ENCODE results near the gene HSPB9.

HSPB9 gene, protein sequence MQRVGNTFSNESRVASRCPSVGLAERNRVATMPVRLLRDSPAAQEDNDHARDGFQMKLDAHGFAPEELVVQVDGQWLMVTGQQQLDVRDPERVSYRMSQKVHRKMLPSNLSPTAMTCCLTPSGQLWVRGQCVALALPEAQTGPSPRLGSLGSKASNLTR

GRCh38 chr17:42122371-42123303 lies at the start of gene HSPB9:
HSPB9 (plus strand) TSS chr17:42122804; CDS start chr17:42122851, 47 bp downstream.
- H3K36me3 ChIP-seq (ENCODE audit: control insufficient read depth, insufficient read depth, low read length, severe bottlenecking) = peaks cover 33% of the 10 kb centered on the region
- DNase-seq (ENCODE audit: low read depth) = no peak
- H3K9ac ChIP-seq (ENCODE audit: low read length) = peak within 1 kb of the TSS; percentile 46
- H3K4me1 ChIP-seq (ENCODE audit: control insufficient read depth, insufficient read depth, low read length) = peaks cover 10% of the 10 kb centered on the region
- H3K9me3 ChIP-seq (ENCODE audit: control insufficient read depth, low read length) = no peaks in the 10 kb centered on the region
- H3K4me3 ChIP-seq (ENCODE audit: low read length) = no peak within 1 kb of the TSS
- no peaks in the 10 kb centered on the region for H3K27me3 ChIP-seq (replicated peaks; ENCODE audit: control insufficient read depth, insufficient read depth, low read length)

DNA sequence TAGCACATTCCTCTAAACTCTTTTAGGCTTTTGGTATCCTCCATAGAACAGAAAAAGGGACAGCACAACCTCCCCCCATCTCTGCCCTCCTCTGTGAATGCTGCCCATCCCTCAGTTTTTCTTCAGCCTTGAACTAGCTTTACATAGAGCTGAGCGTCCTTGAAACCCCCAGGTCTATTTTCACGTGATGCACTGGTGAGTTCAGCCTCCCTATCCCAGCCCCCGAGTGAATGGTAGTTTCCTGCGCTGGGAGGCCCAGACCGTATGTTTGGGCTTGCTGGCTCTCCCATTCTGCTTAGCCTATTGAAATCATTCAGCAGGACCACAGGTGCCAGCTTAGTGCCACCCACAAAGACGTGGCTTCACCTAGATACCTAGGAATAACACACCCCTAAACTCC lies 46.8 kb upstream of the HSPB9 start:
- DNase-seq (ENCODE audit: low read depth) = no peak
- Histone ChIP-seq H3K9me3 (ENCODE audit: control insufficient read depth, low read length) (no peaks in the 10 kb centered on the region), H3K36me3 (ENCODE audit: control insufficient read depth, insufficient read depth, low read length, severe bottlenecking) (no peaks in the 10 kb centered on the region), H3K4me3 (ENCODE audit: low read length) (no peak overlapping the region), H3K27me3 (replicated peaks; ENCODE audit: control insufficient read depth, insufficient read depth, low read length) (peaks cover 63% of the 10 kb centered on the region), H3K9ac (ENCODE audit: low read length) (no peak overlapping the region), H3K4me1 (ENCODE audit: control insufficient read depth, insufficient read depth, low read length) (no peaks in the 10 kb centered on the region)

- Histone ChIP-seq H3K4me1 (ENCODE audit: control insufficient read depth, insufficient read depth, low read length) (no peaks in the 10 kb centered on the region), H3K27me3 (replicated peaks; ENCODE audit: control insufficient read depth, insufficient read depth, low read length) (peaks cover 56% of the 10 kb centered on the region), H3K9me3 (ENCODE audit: control insufficient read depth, low read length) (no peaks in the 10 kb centered on the region), H3K36me3 (ENCODE audit: control insufficient read depth, insufficient read depth, low read length, severe bottlenecking) (no peaks in the 10 kb centered on the region), H3K9ac (ENCODE audit: low read length) (no peak overlapping the region), H3K4me3 (ENCODE audit: low read length) (no peak overlapping the region)
- no peak for DNase-seq (ENCODE audit: low read depth)
These were observed 45.6 kb upstream of the HSPB9 start for GRCh38 chr17:42076797-42077559.

- no peak for DNase-seq (ENCODE audit: low read depth)
- Histone ChIP-seq H3K4me3 (ENCODE audit: low read length) (no peak overlapping the region), H3K27me3 (replicated peaks; ENCODE audit: control insufficient read depth, insufficient read depth, low read length) (peaks cover 52% of the 10 kb centered on the region)
These were observed 44.8 kb upstream of the HSPB9 start for GRCh38 chr17:42077755-42078154.

DNA sequence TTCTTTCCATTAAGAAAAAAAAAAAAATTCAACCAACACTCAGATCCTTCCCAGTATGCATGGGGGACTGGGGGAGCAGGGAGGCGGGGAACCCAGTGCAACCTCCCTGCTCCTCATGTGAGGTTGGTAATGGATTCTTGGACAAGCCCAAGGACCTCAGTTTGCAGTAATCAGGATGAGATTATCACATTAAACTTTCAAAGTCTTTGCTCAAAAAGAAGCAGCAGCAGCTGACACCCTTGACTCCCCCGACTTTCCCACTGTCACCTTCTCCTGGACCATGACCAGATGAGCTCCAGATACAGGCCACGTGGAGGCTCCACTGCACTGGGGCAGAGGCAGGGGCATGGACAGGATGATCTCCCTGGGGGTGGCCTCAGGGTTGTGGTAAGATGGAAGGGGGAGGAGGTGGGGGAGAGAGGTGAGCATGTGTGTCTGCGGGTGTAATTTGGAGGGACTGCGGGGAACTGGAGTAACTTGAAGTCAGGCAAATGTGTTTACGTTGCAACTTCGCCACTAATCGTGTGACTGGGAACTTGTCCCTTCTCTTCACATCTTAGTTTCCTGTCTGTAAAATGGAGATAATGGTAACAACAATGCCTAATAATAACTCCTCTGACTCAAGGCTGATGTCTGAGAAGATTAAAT lies 44.1 kb upstream of the HSPB9 start:
- Histone ChIP-seq H3K27me3 (replicated peaks; ENCODE audit: control insufficient read depth, insufficient read depth, low read length) (peaks cover 45% of the 10 kb centered on the region), H3K9ac (ENCODE audit: low read length) (no peak overlapping the region), H3K36me3 (ENCODE audit: control insufficient read depth, insufficient read depth, low read length, severe bottlenecking) (no peaks in the 10 kb centered on the region), H3K9me3 (ENCODE audit: control insufficient read depth, low read length) (no peaks in the 10 kb centered on the region), H3K4me1 (ENCODE audit: control insufficient read depth, insufficient read depth, low read length) (no peaks in the 10 kb centered on the region), H3K4me3 (ENCODE audit: low read length) (no peak overlapping the region)
- DNase-seq (ENCODE audit: low read depth) = no peak

More at GRCh38 chr17:42077755-42078154, 44.8 kb upstream of the HSPB9 start:
- Histone ChIP-seq H3K36me3 (ENCODE audit: control insufficient read depth, insufficient read depth, low read length, severe bottlenecking) (no peaks in the 10 kb centered on the region), H3K9ac (ENCODE audit: low read length) (no peak overlapping the region), H3K9me3 (ENCODE audit: control insufficient read depth, low read length) (no peaks in the 10 kb centered on the region), H3K4me1 (ENCODE audit: control insufficient read depth, insufficient read depth, low read length) (no peaks in the 10 kb centered on the region)

GRCh38 chr17:42079541-42079940 lies 43.1 kb upstream of the HSPB9 start:
- Histone ChIP-seq H3K9me3 (ENCODE audit: control insufficient read depth, low read length) (no peaks in the 10 kb centered on the region), H3K4me3 (ENCODE audit: low read length) (no peak overlapping the region), H3K27me3 (replicated peaks; ENCODE audit: control insufficient read depth, insufficient read depth, low read length) (peaks cover 38% of the 10 kb centered on the region), H3K9ac (ENCODE audit: low read length) (no peak overlapping the region), H3K36me3 (ENCODE audit: control insufficient read depth, insufficient read depth, low read length, severe bottlenecking) (no peaks in the 10 kb centered on the region), H3K4me1 (ENCODE audit: control insufficient read depth, insufficient read depth, low read length) (no peaks in the 10 kb centered on the region)
- no peak for DNase-seq (ENCODE audit: low read depth)

DNA sequence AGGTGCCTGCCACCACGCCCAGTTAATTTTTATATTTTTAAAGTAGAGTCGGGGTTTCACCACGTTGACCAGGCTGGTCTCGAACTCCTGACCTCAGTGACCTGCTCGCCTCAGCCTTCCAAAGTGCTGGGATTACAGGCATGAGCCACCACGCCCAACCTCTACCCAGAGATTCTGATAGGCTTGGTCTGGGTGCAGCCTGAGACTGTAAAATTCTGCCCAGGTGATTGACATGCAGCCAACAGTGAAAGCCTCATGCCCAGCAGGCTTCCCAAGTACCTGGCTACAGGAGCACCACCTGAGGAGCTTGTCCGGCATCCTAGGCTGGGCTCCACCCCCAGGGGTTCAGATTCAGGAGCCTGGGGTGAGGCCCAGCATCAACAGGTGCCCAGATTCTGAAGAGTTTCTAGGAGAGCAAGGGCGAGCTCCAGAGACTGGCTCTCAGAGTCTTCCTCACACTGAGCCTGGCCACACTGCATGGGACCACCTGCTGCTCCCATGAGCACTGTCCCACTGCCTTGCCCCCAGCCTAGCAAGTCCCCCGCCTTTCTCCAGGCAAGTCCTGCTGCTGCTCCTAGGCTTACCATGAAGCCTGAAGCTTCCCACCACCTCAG lies 41.0 kb upstream of the HSPB9 start:
- no peak for DNase-seq (ENCODE audit: low read depth)
- H3K9ac ChIP-seq (ENCODE audit: low read length) = no peak overlapping the region
- no peaks in the 10 kb centered on the region for H3K9me3 ChIP-seq (ENCODE audit: control insufficient read depth, low read length)
- H3K4me1 ChIP-seq (ENCODE audit: control insufficient read depth, insufficient read depth, low read length) = no peaks in the 10 kb centered on the region
- no peaks in the 10 kb centered on the region for H3K36me3 ChIP-seq (ENCODE audit: control insufficient read depth, insufficient read depth, low read length, severe bottlenecking)
- H3K4me3 ChIP-seq (ENCODE audit: low read length) = no peak overlapping the region
- peaks cover 35% of the 10 kb centered on the region for H3K27me3 ChIP-seq (replicated peaks; ENCODE audit: control insufficient read depth, insufficient read depth, low read length)

- Histone ChIP-seq H3K4me1 (ENCODE audit: control insufficient read depth, insufficient read depth, low read length) (no peaks in the 10 kb centered on the region), H3K4me3 (ENCODE audit: low read length) (no peak overlapping the region), H3K27me3 (replicated peaks; ENCODE audit: control insufficient read depth, insufficient read depth, low read length) (peaks cover 37% of the 10 kb centered on the region), H3K9ac (ENCODE audit: low read length) (no peak overlapping the region), H3K36me3 (ENCODE audit: control insufficient read depth, insufficient read depth, low read length, severe bottlenecking) (no peaks in the 10 kb centered on the region), H3K9me3 (ENCODE audit: control insufficient read depth, low read length) (no peaks in the 10 kb centered on the region)
- DNase-seq (ENCODE audit: low read depth) = no peak
These were observed 35.4 kb upstream of the HSPB9 start for GRCh38 chr17:42087042-42087701.

DNA sequence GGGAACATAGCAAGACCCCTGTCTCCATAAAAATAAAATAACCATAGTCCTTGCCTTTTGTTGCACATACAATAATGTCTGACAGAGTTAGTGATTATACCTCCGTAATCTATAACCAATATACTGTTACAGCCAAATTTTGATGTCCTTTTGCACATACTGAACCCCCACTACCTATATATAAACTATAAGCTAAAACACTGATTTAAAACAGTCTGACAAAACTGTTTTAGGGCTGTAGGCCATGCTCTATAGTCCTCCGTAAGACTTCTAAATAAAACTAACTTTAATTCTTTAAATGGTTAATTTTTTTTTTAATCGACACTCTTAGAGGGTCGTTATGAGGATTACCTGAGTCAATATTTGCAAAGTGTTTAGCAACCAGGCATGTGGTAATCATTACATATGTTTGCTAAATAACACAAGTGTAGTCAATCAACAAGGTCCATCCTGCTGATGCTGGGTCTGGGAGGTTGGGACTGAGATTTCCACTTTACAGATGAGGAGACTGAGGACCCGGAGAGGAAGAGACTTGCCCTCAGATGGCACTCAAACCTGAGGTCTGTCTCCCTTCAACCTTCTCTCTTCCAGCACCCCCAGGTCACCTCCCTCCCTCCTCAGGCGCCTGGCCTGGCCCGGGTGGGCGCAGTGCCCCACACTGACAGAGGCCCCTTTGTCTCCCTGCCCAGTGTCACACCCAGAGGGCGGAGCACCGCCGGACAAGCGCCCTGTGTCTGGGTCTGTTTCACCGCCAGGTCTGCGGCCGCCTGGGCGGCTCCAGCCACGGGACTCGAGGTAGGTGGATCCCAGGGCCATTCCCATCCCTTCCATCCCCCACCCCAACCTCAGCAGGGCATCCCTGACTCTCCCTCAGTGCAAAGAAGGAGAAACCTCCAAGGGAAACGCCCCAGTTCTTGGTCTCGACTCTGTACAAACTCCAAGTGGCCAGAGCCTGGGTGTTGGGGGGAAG lies 34.6 kb upstream of the HSPB9 start:
- no peaks in the 10 kb centered on the region for H3K4me1 ChIP-seq (ENCODE audit: control insufficient read depth, insufficient read depth, low read length)
- no peaks in the 10 kb centered on the region for H3K36me3 ChIP-seq (ENCODE audit: control insufficient read depth, insufficient read depth, low read length, severe bottlenecking)
- H3K27me3 ChIP-seq (replicated peaks; ENCODE audit: control insufficient read depth, insufficient read depth, low read length) = peaks cover 37% of the 10 kb centered on the region
- DNase-seq (ENCODE audit: low read depth) = no peak
- no peak overlapping the region for H3K4me3 ChIP-seq (ENCODE audit: low read length)
- H3K9ac ChIP-seq (ENCODE audit: low read length) = no peak overlapping the region
- no peaks in the 10 kb centered on the region for H3K9me3 ChIP-seq (ENCODE audit: control insufficient read depth, low read length)
